ENCODE measurements around the gene RNF130.
"Not testable (repeated sequence)": the region's sequence is repeated elsewhere in the genome, so short reads cannot be mapped to it uniquely, and the experiment has no call there.

Gene RNF130

DNA sequence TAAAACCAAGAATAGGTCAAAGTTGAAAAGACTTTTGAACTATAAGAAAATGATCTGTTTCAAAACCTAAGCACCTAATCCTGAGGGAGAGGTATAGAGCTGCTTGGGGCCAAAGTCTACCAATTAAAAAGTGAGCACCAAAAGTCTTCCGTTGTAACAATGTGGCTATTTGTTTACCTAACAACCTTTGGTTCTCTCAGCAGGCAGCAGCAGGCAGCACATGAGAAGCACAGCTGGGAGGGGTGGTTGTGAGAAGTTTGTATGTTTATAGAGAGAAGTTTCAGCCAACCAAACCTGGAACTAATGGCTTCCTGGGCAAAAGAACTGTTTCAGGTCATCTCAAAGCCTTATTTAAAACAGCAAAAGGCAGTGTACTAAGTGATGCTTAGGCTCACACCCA, 104.1 kb downstream of the RNF130 start:
- no peak for DNase-seq

DNA sequence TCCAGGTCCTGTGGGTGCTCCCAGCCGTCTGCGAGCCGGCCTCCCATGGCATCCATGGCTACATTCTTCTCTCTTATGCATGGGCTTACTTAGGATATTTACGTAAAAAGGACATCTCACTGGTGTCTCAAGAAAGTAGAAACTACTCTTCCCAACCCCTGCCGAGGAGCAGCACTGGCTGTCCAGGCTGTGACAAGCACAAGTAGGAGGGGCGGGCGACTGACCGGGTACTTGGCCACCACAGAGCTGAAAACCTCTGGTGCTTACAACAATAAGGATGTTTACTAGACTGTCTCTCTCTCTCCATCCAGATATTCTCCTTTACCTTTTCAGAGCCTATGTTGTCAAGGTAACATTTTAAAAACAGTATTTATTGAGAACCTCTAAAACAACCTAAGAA, 107.5 kb downstream of the RNF130 start:
- DNase-seq = no peak

DNA sequence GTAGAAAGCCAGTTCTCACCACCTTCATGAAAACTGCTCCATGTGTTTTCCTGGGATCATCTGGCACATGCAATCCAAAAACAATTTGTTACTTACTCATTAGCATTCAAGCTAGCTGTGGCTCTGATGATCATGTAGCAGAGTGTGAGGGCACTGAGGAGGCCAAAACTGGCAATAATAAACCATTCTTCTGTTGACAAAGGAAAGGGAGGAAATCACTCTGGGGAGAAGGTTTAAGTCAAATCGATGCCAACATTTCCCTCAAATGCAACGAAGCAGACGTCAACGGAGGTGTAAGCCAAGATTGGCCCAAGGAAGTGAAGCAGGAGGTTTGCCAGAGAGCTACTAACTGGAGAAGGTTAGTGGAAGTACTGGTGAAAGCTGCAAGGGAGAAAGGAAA, 108.2 kb downstream of the RNF130 start:
- no peak for DNase-seq

DNA sequence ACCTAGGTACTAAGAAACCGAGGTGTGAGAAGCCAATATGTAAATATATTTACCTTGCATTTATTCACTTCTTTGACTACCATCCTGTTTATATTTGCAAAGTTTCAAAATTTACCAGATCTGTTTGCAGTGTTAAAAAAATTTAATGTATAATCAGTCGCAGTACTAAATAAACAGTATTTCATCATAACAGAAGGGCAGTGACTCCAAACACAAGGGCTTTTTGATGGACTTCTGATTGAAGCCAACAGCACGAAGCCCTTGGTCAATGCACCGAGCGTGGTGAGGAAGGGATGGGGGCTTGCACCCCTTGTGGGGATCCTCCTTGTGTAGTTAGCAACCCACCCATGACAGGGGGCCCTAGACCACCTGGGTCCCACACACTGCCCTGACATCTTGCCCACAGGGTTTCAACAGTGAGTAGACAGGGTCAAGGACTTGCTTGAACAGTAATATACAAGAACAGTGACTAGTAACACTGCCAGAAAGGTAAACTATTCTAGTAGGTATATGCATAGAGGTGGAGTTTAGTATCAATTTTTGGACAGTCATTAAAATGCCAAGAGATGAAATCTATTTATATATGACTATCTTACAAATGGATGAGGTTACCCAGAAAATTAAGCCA, 111.2 kb downstream of the RNF130 start:
- no peak for DNase-seq

DNA sequence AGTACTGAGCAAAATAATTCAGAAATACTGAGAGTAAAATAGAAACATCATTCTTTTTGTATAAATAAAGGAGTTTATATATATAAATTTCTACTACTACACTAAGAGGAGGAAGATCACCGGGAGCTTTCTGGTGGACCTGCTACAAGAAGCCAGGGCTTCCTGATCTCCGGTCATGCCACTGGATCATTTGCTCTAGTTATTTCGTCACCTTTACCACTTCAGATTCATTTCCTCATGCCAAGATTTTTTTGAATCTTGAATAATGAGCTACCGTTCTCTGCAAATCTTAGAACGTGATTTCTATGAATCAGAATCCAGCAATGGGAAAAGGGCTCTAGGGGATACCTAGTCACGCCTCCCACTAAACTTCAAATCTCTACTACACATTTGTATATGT, 111.9 kb downstream of the RNF130 start:
- no peak for DNase-seq

DNA sequence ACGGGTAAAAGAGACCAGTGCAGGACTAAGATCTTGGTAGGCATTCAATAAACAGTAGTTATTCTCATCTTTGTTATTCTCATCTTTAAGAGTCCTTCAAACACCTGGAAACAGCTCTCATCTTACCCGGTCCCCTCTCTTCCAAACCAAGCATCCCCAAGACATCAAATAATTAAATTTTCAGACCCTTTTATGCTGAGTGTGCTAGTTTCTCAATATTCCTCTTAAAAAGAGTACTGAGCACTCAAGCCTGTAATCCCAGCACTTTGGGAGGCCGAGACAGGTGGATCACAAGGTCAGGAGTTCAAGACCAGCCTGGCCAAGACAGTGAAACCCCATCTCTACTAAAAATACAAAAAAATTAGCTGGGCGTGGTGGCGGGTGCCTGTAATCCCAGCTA, 112.4 kb downstream of the RNF130 start:
- DNase-seq = not testable (repeated sequence)

DNA sequence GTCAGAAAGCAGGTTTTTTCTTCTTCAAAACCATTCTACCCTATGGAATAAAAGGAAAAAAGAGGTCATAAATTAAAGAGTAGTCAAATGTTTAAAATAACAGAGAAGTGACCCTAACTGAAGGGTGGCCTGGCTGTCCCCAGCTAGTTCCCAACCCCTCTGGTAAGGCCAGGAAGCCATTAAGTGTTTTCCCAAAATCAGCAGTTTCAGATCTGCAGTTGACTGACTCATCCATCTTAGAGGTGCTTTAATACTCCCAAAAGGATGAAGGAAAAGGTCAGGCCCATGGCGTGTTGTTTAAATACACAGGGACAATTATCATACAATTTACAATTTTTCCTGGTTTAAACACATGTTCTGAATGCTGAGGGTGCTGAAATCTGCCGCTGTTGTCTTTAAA, 115.9 kb downstream of the RNF130 start:
- no peak for DNase-seq

DNA sequence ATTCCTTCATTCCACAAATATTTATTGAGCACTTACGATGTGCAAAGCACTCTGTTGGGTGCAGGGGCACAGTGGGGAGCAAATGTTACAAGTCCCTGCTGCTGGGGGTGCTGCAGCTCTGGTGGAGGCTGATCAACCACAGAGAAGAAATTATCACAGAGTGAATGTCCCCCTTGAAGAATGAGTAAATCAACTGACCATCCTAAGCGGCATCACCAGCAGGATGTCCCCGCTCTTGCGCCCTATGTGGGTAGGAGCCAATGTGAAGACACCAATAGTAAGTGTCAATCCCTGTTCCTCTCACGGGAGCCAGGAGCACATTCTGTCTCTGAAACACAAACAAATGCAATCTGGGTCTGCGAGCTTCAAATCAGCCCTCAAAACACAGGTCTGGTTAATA, 116.5 kb downstream of the RNF130 start:
- no peak for DNase-seq

DNA sequence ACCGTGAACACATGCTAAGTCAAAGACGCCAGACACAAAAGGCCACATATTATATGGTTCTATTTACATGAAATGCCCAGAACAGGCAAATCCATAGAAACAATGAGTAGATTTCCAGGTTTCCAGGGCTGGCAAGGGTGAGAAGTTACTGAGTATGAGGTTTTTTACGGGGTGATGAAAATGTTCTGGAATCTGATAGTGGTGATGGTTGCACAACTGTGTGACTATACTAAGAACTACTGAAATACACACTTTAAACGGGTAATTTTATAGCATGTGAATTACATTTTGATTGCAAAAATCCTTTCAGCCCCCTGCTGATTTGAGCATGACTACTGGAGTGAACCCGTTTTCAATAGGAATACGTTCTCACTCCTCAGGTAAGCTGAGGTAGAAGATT, 117.1 kb downstream of the RNF130 start:
- DNase-seq = no peak

DNA sequence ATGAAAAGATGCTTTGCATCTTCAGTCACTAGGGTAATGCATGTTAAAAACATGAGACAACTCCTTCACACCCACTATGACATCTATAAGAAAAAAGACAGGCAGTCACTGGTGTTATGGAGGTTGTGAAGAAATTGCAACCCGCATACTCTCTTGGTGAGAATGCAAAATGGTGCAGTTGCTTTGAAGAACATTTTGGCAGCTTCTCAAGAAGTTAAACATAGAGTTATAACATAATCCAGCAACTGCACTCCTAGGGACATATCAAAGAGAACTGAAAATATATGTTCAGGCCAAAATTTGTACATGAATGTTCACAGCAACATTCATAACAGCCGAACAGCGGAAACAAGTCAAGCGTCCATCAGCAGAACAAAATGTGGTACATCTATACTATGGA, 117.6 kb downstream of the RNF130 start:
- DNase-seq = no peak

DNA sequence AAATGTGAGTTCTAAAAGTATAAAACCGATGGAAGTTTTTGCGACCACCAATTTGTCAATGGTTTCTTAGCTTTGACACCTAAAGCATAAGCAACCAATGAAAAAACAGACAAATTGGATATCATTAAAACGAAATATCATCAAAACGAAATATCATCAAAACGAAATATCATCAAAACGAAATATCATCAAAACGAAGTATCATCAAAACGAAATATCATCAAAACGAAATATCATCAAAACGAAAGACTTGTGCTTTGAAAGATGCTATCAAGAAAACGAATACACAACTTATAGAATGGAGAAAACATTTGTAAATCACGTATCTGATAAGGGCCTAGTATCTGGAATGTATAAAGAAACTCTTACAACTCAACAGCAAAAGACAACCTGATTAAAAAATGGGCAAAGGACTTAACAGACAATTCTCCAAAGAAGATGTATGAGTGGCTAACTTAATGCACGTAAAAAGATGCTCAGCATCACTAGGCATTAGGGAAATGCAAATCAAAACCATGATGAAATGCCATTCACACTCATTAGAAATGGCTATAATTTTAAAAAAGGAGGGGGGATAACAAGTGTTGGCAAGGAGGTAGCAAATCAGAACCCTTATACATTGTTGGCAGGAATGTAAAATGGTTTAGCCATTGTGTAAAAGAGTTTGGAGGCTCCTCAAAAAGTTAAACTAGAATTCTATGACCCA, 134.4 kb downstream of the RNF130 start:
- DNase-seq = no peak

DNA sequence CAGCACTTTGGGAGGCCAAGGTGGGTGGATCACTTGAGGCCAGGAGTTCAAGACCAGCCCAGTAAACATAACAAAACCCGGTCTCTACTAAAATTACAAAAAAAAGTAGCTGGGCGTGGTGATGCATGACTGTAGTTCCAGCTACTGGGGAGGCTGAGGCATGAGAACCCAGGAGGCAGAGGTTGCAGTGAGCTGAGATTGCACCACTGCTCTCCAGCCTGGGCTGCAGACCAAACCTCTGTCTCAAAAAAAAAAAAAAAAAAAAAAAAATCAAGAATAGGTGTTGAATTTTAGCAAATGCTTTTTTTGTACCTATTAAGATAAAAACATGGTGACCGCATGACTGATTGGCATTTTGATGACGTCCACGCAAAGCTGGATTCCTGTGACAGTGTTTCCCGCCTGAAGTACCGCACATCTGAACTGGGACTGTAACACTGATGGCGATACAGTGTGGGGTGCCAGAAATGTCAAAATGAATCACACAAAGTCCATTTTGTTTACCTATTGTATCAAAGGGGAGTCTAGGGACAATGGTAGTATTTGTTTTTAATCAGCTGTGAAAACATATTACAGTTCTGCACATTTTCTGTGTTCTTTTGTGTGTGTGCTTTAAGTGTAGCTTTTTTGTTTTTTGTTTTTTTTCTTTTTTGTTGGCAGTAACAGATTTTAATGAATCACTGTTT, 140.6 kb downstream of the RNF130 start:
- DNase-seq = no peak

DNA sequence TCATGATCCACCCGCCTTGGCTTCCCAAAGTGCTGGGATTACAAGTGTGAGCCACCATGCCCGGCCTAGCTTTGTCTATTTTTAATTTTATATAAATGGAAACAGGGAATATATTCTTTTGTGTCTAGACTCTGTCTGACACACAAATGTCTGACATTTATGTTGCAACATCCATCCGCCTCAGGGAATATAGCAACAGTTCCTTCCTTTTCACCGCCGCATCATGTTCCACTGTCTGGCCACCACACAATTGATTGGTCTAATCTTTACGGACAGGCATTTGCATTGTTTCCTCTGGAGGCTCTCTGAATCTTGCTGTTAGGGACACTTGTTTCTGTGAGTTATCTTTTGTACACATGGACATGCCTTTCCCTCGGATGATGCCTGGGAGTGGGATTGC, 143.7 kb downstream of the RNF130 start:
- DNase-seq = no peak

DNA sequence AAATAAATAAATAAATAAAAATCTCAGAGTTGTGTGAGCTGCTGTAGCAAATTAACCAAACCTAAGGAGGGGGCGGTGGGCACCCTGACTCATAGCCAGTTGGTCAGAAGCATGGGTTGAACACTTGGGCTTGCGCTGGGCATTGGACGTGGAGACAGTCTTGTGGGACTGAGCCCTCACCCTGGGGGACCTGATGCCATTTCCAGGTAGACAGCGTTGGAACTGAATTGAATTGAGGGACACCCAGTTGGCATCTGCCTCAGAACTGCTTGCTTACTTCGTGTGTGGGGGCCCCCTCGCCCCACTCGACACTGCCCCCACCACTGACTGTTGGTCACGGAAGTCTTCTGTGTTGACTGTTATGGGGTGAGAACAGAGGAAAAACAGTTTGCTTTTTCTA, 144.9 kb downstream of the RNF130 start:
- DNase-seq = no peak

DNA sequence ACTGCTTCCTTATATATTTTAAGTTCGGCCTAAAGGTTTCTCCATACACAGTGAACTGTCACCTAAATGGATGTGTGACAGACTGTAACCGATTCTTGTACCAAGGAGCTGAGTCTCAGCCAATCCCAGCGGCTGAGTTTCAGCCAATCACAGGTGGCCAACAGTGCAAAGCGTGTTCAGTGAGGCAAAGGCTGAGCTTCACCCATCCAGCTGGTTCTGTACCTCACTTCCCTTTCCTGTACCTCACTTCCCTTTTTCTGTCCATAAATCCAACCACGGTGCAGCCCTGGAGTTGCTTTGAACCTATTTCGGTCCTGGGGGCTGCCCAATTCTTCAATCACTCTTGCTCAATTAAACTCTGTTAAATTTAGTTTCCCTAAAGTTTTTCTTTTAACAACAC, 148.1 kb downstream of the RNF130 start:
- no peak for DNase-seq

DNA sequence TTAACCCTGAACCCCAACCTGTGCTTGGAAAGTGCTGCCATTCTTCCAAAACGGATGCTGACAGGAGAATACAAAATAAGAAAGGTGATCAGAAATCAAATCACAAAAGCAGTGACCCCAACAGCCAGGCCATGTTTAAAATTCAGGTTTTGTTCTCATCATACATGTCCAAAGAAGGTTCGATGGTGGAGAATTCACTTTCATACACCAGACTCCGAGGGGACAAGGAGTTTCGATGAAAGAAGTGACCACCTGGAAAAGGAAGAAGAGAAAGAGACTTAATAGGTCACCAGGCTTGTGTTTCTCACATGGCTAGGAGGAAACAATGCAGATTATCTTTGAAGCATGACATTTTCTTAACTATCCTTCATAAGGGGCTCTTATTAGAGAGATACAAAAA, 151.4 kb downstream of the RNF130 start:
- no peak for DNase-seq

DNA sequence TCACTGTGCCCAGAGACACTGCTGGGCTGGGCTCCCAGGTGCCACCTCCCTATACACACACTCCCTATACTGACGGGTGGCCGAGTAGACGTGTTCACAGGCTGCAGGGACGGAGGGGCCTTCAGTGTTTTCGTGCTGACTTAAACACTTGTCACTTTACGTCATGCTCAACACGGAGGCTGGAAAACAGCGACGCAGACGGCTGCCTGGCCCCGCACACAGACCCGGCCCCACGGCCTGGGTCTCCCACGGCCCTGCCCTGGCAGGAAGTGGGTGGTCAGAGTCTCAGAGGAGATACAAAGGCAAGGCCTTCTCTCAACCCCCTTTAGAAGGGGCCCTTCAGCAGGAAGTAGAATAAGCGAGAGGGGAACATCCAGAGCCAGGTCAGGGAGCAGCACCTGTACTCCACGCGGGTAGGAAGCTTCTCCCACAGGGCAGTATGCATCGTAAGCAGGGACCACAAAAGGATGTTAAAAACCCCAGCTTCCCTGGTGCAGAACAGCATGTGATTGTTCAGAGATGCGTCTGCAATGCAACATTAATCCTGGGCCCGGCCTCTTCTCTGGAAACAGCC, 152.0 kb downstream of the RNF130 start:
- no peak for DNase-seq

DNA sequence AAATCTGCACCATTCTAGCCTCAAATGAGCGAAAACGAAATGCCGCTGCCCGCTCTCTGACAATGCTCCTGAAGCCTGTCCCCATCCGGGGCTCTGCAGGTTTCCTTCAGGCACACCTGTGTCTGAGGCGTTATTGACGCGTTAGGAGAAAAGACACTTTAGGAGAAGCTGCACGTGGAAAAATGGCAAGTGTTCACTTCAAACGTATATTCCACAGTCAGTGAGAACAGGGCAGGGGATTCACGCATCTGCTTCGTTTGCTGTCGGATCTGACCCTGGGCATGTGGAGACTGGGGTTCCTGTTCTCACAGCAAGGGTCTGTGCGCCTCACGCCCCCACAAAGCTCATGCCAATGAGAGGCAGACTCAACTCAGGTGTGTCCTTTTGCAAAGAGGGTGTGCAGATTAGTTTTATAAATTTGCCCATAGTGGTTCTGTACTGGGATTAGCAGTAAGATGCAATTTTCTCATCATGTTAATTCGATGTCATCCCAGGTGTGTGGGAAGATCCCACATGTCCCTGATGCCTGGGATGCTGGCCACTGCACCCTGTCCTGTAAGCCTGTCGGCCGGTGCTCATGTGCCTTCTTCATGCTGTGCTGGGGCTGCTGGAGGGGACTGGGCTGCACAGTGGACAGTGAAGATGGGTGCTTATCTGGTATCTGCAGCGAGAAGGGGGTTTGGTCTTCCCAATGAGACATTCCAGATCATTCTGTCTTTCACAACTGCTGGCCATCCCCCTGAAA, 152.6 kb downstream of the RNF130 start:
- no peak for DNase-seq

DNA sequence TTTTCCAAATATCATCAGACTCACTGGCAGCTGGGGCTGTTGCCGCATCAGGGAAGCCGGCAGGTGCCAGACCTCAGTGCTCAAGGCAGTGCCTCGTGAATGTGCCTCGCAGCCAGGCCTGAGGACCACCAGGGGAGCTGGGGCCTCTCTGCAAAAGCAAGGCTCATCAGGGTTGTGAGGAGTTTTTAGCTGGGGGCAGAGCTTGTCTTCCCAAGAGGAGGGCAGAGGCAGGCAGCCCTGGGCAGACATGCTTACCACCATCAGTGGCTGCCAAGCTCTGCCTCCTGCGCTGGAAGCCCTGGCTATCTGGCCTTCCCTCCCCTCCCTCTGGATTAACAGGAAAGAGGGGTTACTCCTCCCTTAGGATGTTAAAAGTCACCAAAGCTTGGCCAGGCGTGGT, 155.0 kb downstream of the RNF130 start:
- no peak for DNase-seq

DNA sequence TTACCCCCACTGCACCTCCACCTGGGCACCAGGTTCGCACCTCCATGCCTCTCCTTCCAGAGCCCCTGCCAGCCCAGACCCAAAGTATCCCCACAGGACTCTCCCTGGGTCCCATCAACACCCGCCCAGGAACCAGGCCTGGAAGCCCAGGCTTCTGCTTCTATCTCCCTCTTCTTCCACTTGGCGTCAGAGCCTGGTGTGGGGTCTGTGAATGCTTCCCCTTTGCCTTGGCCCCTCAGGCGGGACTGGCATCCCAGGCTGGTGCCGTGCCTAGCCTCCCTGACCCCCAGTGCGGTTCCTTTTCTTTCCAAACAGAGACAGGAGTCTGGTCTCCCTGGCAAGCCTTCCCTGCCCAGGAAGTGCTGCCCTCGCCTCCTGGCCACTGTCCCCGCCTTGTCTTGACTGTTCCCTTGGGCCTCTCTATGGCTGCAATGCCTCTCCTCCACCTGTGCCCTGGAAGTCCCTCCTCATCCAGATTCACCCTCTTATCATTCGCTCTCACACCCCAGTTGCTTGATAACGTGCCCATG, 156.1 kb downstream of the RNF130 start:
- DNase-seq = no peak

DNA sequence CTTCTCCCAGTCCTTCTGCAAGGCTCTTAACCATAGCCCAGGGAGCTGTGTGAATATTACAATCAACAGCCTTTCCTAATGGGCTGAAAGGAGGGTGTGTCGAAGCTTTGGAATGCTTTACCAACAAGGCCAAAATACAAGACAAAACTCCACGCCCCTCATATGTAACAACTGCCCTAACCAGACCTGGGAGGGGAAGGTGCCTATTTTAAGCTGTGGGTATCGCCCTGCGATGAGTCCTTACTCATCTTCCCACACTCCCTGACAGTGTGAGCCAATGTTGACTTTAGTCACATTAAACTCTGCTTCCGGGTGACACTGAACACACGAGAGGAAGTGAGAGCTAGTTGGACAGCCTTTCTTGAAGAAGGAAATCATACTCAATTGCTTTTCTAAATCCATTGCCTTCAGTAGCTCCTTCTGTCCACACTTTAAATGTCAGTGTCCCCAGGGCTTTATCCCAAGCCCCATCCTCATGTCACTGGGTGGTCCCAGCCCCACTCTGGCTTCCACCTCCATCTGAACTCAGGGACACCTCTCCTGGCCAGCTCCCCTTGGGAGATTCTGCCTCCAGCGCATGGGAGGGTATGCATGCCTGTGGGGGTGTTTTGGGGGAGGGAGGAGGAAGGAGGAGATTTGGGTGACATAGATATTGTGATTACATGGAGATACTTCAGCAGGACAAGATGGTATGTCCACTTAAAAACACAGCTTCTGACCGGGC, 157.4 kb downstream of the RNF130 start:
- DNase-seq = no peak

DNA sequence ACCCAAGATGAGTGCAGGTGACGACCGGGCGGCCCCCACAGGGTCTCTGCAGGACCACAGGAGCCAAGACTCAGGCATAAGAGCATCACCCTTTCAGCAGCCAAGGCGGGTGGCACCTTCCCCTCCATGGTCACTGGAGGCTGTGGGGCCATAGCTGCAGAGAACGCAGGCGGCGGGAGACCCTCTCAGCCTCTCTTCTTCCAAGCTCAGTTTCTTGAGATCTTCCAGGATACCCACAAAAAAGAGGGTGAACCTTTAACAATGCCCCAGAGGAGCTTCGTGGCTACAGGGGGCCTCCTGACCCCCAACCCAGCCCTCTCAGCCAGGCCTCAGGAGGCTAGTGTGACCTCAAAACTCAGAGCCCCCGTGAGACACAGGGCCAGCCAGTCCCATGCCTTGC, 158.1 kb downstream of the RNF130 start:
- no peak for DNase-seq

All from T-helper 9 cell (primary cell).